HL-60/S4 treated with retinoic acid at 250 ng/mL for 4 days and 3 days (cell line): ENCODE results near the gene SDSL.

Source experiments
- in situ Hi-C: fragments of 300-500 bp; cut with MboI; formaldehyde crosslinking; loops from 2 replicates; pipeline ENCODE4 v1.7.0; 2022; ENCODE audit warnings: low sequenced_read_pairs

Gene SDSL

GRCh38 chr12:113466454-113467141 lies 44.4 kb downstream of the SDSL start:
- in situ Hi-C loops = no loop called here

GRCh38 chr12:113467142-113467501 lies 44.9 kb downstream of the SDSL start:
- in situ Hi-C loops = no loop called here

- in situ Hi-C loops = no loop called here
Observed at GRCh38 chr12:113467502-113468364, 45.6 kb downstream of the SDSL start.

GRCh38 chr12:113468365-113469223 lies 46.4 kb downstream of the SDSL start:
- in situ Hi-C loops = no loop called here

- in situ Hi-C loops = no loop called here
Observed at GRCh38 chr12:113469224-113469948, 47.2 kb downstream of the SDSL start.

- in situ Hi-C loops = no loop called here
Observed at GRCh38 chr12:113469949-113470743, 48.0 kb downstream of the SDSL start.

GRCh38 chr12:113470871-113471618 lies 48.9 kb downstream of the SDSL start:
- in situ Hi-C loops = no loop called here

- in situ Hi-C loops = no loop called here
Observed at GRCh38 chr12:113471619-113472171, 49.5 kb downstream of the SDSL start, which contains the start of gene LHX5. TSS of gene LHX5 (minus strand) at chr12:113471871. CDS start at chr12:113471498, 373 bp downstream.

- in situ Hi-C loops = no loop called here
Observed at GRCh38 chr12:113472191-113473121, 50.3 kb downstream of the SDSL start.

GRCh38 chr12:113473400-113473799 lies 51.2 kb downstream of the SDSL start:
- in situ Hi-C loops = no loop called here

GRCh38 chr12:113473942-113474341 lies 51.8 kb downstream of the SDSL start:
- in situ Hi-C loops = no loop called here

GRCh38 chr12:113474635-113475436 lies 52.7 kb downstream of the SDSL start:
- in situ Hi-C loops = no loop called here

- in situ Hi-C loops = no loop called here
Observed at GRCh38 chr12:113475451-113476175, 53.4 kb downstream of the SDSL start.

GRCh38 chr12:113476176-113476986 lies 54.2 kb downstream of the SDSL start:
- in situ Hi-C loops = no loop called here

- in situ Hi-C loops = no loop called here
Observed at GRCh38 chr12:113477171-113477841, 55.1 kb downstream of the SDSL start.
